Measurements from ENCODE around the gene IL17RE. TPM values are rescaled to one million over a fixed set of nuclear protein-coding genes. Genes with fewer than 3 reads are reported as not detected.

Gene IL17RE
- total and polyA plus RNA-seq, 2 of the 13 experiments (the other 11 are each of a cell fraction or from before 2014, with no cell fraction given) = 14.5 to 24.1 TPM

GRCh38 chr3:9890249-9891071 lies 12.2 kb upstream of the IL17RE start, which contains the start of gene JAGN1 (continued):
- TF ChIP-seq CBFB (CRISPR knock-in tag; IDR thresholded peaks at IDR 0.05) = peak; percentile 57; the same call in 1 of the 2 replicates
- no peak for TF ChIP-seq TGIF2 (CRISPR knock-in tag; IDR thresholded peaks at IDR 0.05)
- 0 out of 2 replicates have a peak, but pooled peaks have one; percentile 30 for TF ChIP-seq MAF1 (CRISPR knock-in tag; IDR thresholded peaks at IDR 0.05; ENCODE audit: borderline replicate concordance)
- TF ChIP-seq PPARG (CRISPR knock-in tag; conservative IDR thresholded peaks at IDR 0.05) = no peak
- TF ChIP-seq TCF7 (IDR thresholded peaks at IDR 0.05; ENCODE audit: low read depth) = no peak
- peak; percentile 94 for TF ChIP-seq POLR2G (IDR thresholded peaks at IDR 0.05; ENCODE audit: low read depth, low read length)
- no peak for TF ChIP-seq PHF5A (CRISPR knock-in tag; IDR thresholded peaks at IDR 0.05; ENCODE audit: low read depth, unreplicated experiment)
- TF ChIP-seq, protein P1, sequence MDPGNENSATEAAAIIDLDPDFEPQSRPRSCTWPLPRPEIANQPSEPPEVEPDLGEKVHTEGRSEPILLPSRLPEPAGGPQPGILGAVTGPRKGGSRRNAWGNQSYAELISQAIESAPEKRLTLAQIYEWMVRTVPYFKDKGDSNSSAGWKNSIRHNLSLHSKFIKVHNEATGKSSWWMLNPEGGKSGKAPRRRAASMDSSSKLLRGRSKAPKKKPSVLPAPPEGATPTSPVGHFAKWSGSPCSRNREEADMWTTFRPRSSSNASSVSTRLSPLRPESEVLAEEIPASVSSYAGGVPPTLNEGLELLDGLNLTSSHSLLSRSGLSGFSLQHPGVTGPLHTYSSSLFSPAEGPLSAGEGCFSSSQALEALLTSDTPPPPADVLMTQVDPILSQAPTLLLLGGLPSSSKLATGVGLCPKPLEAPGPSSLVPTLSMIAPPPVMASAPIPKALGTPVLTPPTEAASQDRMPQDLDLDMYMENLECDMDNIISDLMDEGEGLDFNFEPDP (CRISPR knock-in tag; conservative IDR thresholded peaks at IDR 0.05) = 0 out of 2 replicates have a peak, but pooled peaks have one; percentile 78
- TF ChIP-seq, protein P2, sequence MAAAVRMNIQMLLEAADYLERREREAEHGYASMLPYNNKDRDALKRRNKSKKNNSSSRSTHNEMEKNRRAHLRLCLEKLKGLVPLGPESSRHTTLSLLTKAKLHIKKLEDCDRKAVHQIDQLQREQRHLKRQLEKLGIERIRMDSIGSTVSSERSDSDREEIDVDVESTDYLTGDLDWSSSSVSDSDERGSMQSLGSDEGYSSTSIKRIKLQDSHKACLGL (CRISPR knock-in tag; IDR thresholded peaks at IDR 0.05) = peak; percentile 83
- peak; percentile 59; the same call in 1 of the 2 replicates for TF ChIP-seq ZMYM4 (CRISPR knock-in tag; IDR thresholded peaks at IDR 0.05)
- peak; percentile 68; the same call in 1 of the 2 replicates for TF ChIP-seq ARHGAP35 (CRISPR knock-in tag; IDR thresholded peaks at IDR 0.05; ENCODE audit: borderline replicate concordance)
- peak; percentile 95; the same call in 1 of the 2 replicates for TF ChIP-seq ZNF446 (CRISPR knock-in tag; IDR thresholded peaks at IDR 0.05)
- no peak for TF ChIP-seq GZF1 (CRISPR knock-in tag; IDR thresholded peaks at IDR 0.05)
- TF ChIP-seq RCOR2 (CRISPR knock-in tag; IDR thresholded peaks at IDR 0.05) = 0 out of 2 replicates have a peak, but pooled peaks have one; percentile 36
- peak; percentile 16; the same call in 1 of the 2 replicates for TF ChIP-seq ZNF367 (CRISPR knock-in tag; IDR thresholded peaks at IDR 0.05; ENCODE audit: borderline replicate concordance)
- peak; percentile 90 for TF ChIP-seq HOXA3 (CRISPR knock-in tag; IDR thresholded peaks at IDR 0.05)
- no peak; the same call in 1 of the 2 replicates for TF ChIP-seq MTA1 (CRISPR knock-in tag; IDR thresholded peaks at IDR 0.05; ENCODE audit: borderline replicate concordance)
- TF ChIP-seq ZNF720 (CRISPR knock-in tag; IDR thresholded peaks at IDR 0.05) = no peak
- TF ChIP-seq GMEB1 (CRISPR knock-in tag; IDR thresholded peaks at IDR 0.05; ENCODE audit: borderline replicate concordance) = peak; percentile 66; the same call in 1 of the 2 replicates
- TF ChIP-seq KLF16 (CRISPR knock-in tag; IDR thresholded peaks at IDR 0.05) = peak in 1 of 2 experiments; percentile 80; a peak in 2 of 4 replicates
- TF ChIP-seq DMAP1 (CRISPR knock-in tag; IDR thresholded peaks at IDR 0.05) = peak; percentile 96
- TF ChIP-seq CBX2 (IDR thresholded peaks at IDR 0.05; ENCODE audit: low read depth, low read length) = no peak
- no peak for TF ChIP-seq CBX2 (CRISPR knock-in tag; IDR thresholded peaks at IDR 0.05; ENCODE audit: low read depth)
- TF ChIP-seq, protein P3, sequence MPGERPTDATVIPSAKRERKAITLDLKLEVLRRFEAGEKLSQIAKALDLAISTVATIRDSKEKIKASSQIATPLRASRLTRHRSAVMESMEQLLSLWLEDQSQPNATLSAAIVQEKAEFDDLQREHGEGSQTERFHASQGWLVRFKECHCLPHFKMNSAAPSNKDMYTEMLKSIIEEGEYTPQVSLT (CRISPR knock-in tag; IDR thresholded peaks at IDR 0.05; ENCODE audit: borderline replicate concordance, low read depth) = no peak
- no peak; the same call in 1 of the 2 replicates for TF ChIP-seq ZNF615 (CRISPR knock-in tag; IDR thresholded peaks at IDR 0.05; ENCODE audit: borderline replicate concordance)
- no peak for TF ChIP-seq SP140L (CRISPR knock-in tag; IDR thresholded peaks at IDR 0.05; ENCODE audit: borderline replicate concordance)
- no peak for TF ChIP-seq ZNF225 (CRISPR knock-in tag; IDR thresholded peaks at IDR 0.05)
- TF ChIP-seq ZNF329 (CRISPR knock-in tag; IDR thresholded peaks at IDR 0.05; ENCODE audit: low read depth) = peak; percentile 73; the same call in 1 of the 2 replicates

Data from HepG2 (cell line).